Measurements from ENCODE around the gene MRPS25. TPM values are rescaled to one million over a fixed set of nuclear protein-coding genes. Genes with fewer than 3 reads are reported as not detected.

MRPS25 gene
- total and polyA plus RNA-seq, 9 of the 15 experiments (the other 6 are each of a cell fraction or from before 2014, with no cell fraction given): 34.3 to 129 (median 78.2) TPM

DNA sequence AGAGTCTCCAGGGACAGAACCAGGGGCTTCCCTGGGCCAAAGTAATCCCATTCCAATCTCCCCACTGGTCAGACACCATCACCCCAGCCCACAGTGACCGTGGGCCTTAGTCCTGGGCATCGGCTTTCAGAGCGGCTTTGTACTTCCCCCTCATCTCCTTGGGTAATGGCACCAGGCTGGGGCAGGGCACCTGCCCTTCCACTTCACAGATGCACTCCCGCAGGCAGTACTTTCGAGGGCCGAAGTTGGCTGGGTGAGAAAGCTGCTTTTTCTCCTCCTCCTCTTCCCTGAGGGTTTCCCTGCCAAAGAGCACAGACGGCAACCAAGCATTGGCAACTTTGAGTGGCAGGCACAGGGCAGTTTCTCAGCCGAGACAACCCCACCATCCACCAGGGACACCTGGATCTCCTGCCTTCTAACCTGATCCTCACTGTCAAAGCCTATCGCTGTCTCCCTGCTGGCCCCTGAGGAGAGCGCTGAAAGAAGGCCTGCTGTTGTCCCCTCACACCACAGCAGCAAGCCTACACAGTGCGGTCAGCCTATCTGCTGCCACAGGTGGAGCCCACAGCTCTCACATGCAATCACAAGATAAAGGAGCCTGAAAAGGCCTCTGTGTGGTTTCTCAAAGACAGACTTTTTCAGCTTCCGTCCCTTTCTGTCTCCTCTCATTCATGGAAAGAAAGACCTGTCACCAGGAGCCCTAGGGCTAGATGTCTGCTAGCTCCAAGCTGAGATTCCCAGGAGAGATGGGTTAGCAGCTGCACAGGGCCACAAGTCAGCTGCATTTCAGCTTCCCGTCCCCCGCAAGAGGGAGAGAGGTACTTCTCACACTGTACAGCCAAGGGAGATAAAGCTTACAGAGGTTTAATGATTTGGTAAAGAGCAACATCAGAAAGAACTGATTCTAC lies 12.5 kb downstream of the MRPS25 start (continued):
- TF ChIP-seq, protein P1, sequence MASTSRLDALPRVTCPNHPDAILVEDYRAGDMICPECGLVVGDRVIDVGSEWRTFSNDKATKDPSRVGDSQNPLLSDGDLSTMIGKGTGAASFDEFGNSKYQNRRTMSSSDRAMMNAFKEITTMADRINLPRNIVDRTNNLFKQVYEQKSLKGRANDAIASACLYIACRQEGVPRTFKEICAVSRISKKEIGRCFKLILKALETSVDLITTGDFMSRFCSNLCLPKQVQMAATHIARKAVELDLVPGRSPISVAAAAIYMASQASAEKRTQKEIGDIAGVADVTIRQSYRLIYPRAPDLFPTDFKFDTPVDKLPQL (IDR thresholded peaks at IDR 0.05; ENCODE audit: extremely low read depth, insufficient read length): no peak
- TF ChIP-seq POLR2H (tag; IDR thresholded peaks at IDR 0.05; ENCODE audit: low read depth): no peak
- peak; percentile 80 for TF ChIP-seq SMAD3 (CRISPR knock-in tag; conservative IDR thresholded peaks at IDR 0.05)
- TF ChIP-seq KDM1A (IDR thresholded peaks at IDR 0.05): peak; percentile 90 to 93
- TF ChIP-seq JUN (IDR thresholded peaks at IDR 0.05; ENCODE audit: borderline replicate concordance, low read depth, low read length): peak; percentile 25; the same call in 1 of the 2 replicates
- 0 out of 2 replicates have a peak, but pooled peaks have one; percentile 65 for TF ChIP-seq JUN (CRISPR knock-in tag; IDR thresholded peaks at IDR 0.05; ENCODE audit: borderline replicate concordance)
- TF ChIP-seq SAFB (IDR thresholded peaks at IDR 0.05; ENCODE audit: borderline replicate concordance, low read depth, low read length): no peak
- TF ChIP-seq, protein P2, sequence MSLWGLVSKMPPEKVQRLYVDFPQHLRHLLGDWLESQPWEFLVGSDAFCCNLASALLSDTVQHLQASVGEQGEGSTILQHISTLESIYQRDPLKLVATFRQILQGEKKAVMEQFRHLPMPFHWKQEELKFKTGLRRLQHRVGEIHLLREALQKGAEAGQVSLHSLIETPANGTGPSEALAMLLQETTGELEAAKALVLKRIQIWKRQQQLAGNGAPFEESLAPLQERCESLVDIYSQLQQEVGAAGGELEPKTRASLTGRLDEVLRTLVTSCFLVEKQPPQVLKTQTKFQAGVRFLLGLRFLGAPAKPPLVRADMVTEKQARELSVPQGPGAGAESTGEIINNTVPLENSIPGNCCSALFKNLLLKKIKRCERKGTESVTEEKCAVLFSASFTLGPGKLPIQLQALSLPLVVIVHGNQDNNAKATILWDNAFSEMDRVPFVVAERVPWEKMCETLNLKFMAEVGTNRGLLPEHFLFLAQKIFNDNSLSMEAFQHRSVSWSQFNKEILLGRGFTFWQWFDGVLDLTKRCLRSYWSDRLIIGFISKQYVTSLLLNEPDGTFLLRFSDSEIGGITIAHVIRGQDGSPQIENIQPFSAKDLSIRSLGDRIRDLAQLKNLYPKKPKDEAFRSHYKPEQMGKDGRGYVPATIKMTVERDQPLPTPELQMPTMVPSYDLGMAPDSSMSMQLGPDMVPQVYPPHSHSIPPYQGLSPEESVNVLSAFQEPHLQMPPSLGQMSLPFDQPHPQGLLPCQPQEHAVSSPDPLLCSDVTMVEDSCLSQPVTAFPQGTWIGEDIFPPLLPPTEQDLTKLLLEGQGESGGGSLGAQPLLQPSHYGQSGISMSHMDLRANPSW (CRISPR knock-in tag; IDR thresholded peaks at IDR 0.05): 0 out of 2 replicates have a peak, but pooled peaks have one; percentile 86
- TF ChIP-seq ZKSCAN3 (CRISPR knock-in tag; IDR thresholded peaks at IDR 0.05): no peak
- no peak for TF ChIP-seq COPS2 (conservative IDR thresholded peaks at IDR 0.05)
- TF ChIP-seq ZNF79 (CRISPR knock-in tag; IDR thresholded peaks at IDR 0.05; ENCODE audit: low read depth): no peak
- peak; percentile 98 for TF ChIP-seq RUNX1 (IDR thresholded peaks at IDR 0.05; ENCODE audit: low read depth)
- peak; percentile 92 for TF ChIP-seq NCOA1 (IDR thresholded peaks at IDR 0.05; ENCODE audit: low read depth)
- no peak for TF ChIP-seq SNIP1 (IDR thresholded peaks at IDR 0.05; ENCODE audit: low read depth)
- TF ChIP-seq LCOR (CRISPR knock-in tag; IDR thresholded peaks at IDR 0.05): peak; percentile 95
- 0 out of 2 replicates have a peak, but pooled peaks have one; percentile 24 for TF ChIP-seq KLF6 (CRISPR knock-in tag; IDR thresholded peaks at IDR 0.05; ENCODE audit: borderline replicate concordance)
- peak; percentile 95 for TF ChIP-seq PHB2 (IDR thresholded peaks at IDR 0.05; ENCODE audit: low read depth)
- TF ChIP-seq HMG20A (CRISPR knock-in tag; conservative IDR thresholded peaks at IDR 0.05): no peak
- TF ChIP-seq KLF16 (IDR thresholded peaks at IDR 0.05): peak; percentile 99
- peak; percentile 28 to 63; a peak in 1 of 4 replicates for TF ChIP-seq UBTF (IDR thresholded peaks at IDR 0.05; ENCODE audit: borderline replicate concordance in 1 of 2, low read depth in 2 of 2, low read length in 2 of 2)
- TF ChIP-seq CREBBP (IDR thresholded peaks at IDR 0.05; ENCODE audit: low read depth, low read length): no peak
- no peak for TF ChIP-seq DIDO1 (tag; IDR thresholded peaks at IDR 0.05; ENCODE audit: low read depth)
- TF ChIP-seq, protein P3, sequence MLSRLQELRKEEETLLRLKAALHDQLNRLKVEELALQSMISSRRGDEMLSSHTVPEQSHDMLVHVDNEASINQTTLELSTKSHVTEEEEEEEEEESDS (CRISPR knock-in tag; IDR thresholded peaks at IDR 0.05): no peak
- TF ChIP-seq MIER1 (IDR thresholded peaks at IDR 0.05; ENCODE audit: low read depth): peak; percentile 41; the same call in 1 of the 2 replicates

Data from K562 (cell line).